Right lobe of liver (tissue), 6 donors: Measurements from ENCODE around the gene LEP. TPM values are rescaled to one million over a fixed set of nuclear protein-coding genes. Genes with fewer than 3 reads are reported as not detected.

Source experiments
- ATAC-seq, 4 donors: fragments of 200-7000 bp; cut with Tn5 transposase; one replicate each; pipeline ENCODE4 v1.9.1; 2020; ENCODE audit warnings: mild to moderate bottlenecking in 4 of 4, moderate library complexity in 4 of 4
- DNase-seq, 3 donors: peaks; one replicate each; pipeline ENCODE4 v3.0.0-alpha.2; 2020
- H3K27ac ChIP-seq, 3 donors: fragments of 200-600 bp; one replicate each; pipeline ENCODE4 v1.8.0; 2022
- H3K27me3 ChIP-seq, 2 donors: fragments of 200-600 bp; one replicate each; pipeline ENCODE4 v1.8.0; 2022
- H3K36me3 ChIP-seq, 4 donors: fragments of 200-600 bp; sonication (generic) in 1 of 4; one replicate each; pipeline versions ENCODE4 v1.5.1 to v1.8.0; 2017 to 2022; ENCODE audit warnings: control low read depth in 1 of 4
- H3K4me1 ChIP-seq, 4 donors: fragments of 200-600 bp; sonication (generic) in 1 of 4; one replicate each; pipeline versions ENCODE4 v1.5.1 to v1.8.0; 2017 to 2022; ENCODE audit warnings: control low read depth in 1 of 4
- H3K4me3 ChIP-seq, 3 donors: fragments of 200-600 bp; one replicate each; pipeline ENCODE4 v1.8.0; 2022
- H3K9me3 ChIP-seq, 4 donors: fragments of 200-600 bp; sonication (generic) in 1 of 4; one replicate each; pipeline versions ENCODE4 v1.5.1 to v1.8.0; 2017 to 2022; ENCODE audit warnings: control low read depth in 1 of 4
- POLR2A ChIP-seq: fragments of 450-650 bp; IDR thresholded peaks from one replicate; pipeline ENCODE4 v1.6.1; 2017; ENCODE audit warnings: antibody characterized with exemption, mild to moderate bottlenecking
- WGBS: methylation state at CpG from one replicate; pipeline ENCODE4 v1.1.6; 2018; ENCODE audit warnings: low coverage, low lambda C conversion rate; ENCODE audit not compliant: insufficient coverage; ENCODE audit errors: missing lambda C conversion rate; 5-methylcytosine and 5-hydroxymethylcytosine counted together
- intact Hi-C, 2 donors: fragments of 100-400 bp; cut with DNase I; formaldehyde crosslinking; loops; one replicate each; pipeline versions ENCODE4 v1.11.2 to v1.14.1; 2022
- total RNA-seq, 6 experiments: library from RNA; depleted of rRNA in 2 of 6; stranded (reverse); fragments of >200 nt in 2 of 6; fragmentation: NEBNext Ultra II Directional in 3 of 6; extraction: Animal tissue kit (Norgen Biotek cat#: 25700) in 3 of 6; gene quantifications; one replicate each; pipeline versions ENCODE4 v1.1.0 to v1.2.4, GENCODE V29; 2016 to 2023
- TF ChIP-seq, protein P1 (sequence below), 4 donors: fragments of 200-600 bp in 3 of 4; fragments of 450-650 bp in 1 of 4; IDR thresholded peaks; one replicate each; pipeline versions ENCODE4 v1.5.1 to v1.8.0; 2016 to 2022; ENCODE audit warnings: antibody characterized with exemption in 4 of 4, mild to moderate bottlenecking in 2 of 4
- donor health status: DM: no; HTN: yes; CAD: no.
- donor health status: DM: no; HTN: no; CAD: no.
- donor health status: DM: no; HTN: no; CAD: no.
- donor health status: DM: no; HTN: yes; CAD: no.
- donor health status: DM: no; HTN: yes; CAD: no.

Gene LEP
- total RNA-seq, 6 experiments from 2014 or later: not detected

DNA sequence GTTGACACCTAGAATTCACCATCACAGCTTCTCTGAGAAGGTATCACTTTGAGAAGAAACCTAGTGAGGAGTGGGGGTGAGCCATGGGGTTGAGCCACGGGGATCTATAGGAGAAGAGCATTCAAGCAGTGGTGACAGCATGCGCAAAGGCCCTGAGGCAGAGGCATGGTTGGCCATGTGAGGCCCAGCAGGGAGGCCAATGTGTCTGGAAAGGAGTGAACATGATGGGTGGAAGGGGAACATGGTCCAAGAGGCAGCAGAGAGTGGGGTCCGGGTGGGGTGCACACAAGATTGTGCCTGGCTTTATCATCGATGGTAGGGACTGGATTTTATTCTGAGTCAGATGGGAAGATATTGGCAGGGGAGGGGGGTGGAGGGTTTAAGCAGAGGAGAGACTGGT lies 36.0 kb upstream of the LEP start:
- no peaks in the 10 kb centered on the region for H3K9me3 ChIP-seq
- no peaks in the 10 kb centered on the region for H3K36me3 ChIP-seq
- intact Hi-C loops: loop anchor here in 1 of 2 donors (10.0 kb wide), 1 partner anchor 500 kb away; no protein-coding TSS in a partner anchor
- H3K4me1 ChIP-seq: no peaks in the 10 kb centered on the region
- TF ChIP-seq, protein P1, sequence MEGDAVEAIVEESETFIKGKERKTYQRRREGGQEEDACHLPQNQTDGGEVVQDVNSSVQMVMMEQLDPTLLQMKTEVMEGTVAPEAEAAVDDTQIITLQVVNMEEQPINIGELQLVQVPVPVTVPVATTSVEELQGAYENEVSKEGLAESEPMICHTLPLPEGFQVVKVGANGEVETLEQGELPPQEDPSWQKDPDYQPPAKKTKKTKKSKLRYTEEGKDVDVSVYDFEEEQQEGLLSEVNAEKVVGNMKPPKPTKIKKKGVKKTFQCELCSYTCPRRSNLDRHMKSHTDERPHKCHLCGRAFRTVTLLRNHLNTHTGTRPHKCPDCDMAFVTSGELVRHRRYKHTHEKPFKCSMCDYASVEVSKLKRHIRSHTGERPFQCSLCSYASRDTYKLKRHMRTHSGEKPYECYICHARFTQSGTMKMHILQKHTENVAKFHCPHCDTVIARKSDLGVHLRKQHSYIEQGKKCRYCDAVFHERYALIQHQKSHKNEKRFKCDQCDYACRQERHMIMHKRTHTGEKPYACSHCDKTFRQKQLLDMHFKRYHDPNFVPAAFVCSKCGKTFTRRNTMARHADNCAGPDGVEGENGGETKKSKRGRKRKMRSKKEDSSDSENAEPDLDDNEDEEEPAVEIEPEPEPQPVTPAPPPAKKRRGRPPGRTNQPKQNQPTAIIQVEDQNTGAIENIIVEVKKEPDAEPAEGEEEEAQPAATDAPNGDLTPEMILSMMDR (IDR thresholded peaks at IDR 0.05): no peak
- TF ChIP-seq POLR2A: no peak
- DNase-seq (peak in 1 of 3 donors; percentile 23), ATAC-seq (no peak)
- WGBS: 87% methylated on average over 4 of the region's 4 CpGs
- no peaks in the 10 kb centered on the region for H3K27me3 ChIP-seq
- H3K27ac ChIP-seq: no peak overlapping the region
- no peak overlapping the region for H3K4me3 ChIP-seq

DNA sequence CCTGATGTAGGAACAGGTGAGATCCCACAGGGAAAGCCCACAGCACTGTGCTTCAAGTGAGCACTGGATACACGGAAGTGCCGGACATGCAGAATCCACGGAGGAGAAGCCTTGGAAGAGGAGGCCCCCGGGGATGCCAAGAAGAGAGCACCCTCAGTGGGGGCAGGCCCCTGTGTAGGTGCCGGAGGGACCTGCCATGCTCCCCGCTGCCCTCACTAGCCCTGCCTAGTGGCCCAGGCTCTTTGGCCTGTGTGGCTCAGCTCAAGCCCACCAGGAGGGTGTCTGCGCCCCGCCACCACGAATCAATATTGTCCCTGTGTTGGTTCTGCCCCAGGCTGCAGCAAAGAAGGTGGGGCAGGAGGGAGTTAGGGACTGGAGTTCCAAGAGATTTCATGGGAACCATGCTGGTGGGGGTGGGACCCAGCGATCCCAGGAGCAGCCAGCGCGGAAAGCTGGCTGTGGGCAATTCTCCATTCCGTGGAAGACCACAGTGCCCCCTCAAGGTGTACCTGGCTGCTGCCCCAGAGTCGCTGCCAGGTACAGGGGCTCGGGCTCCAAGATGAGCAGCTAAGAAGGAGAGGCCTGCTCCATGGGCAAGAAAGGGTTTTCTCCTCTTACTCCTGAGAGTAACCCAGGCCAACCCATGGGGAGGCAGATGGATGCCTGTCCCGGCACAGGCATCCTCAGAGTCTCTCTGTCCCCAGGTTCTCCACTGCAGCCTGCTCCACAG lies 34.9 kb upstream of the LEP start:
- Histone ChIP-seq H3K9me3 (no peaks in the 10 kb centered on the region), H3K27me3 (no peaks in the 10 kb centered on the region), H3K36me3 (no peaks in the 10 kb centered on the region), H3K4me3 (no peak overlapping the region), H3K4me1 (no peaks in the 10 kb centered on the region), H3K27ac (no peak overlapping the region)
- ATAC-seq (no peak), DNase-seq (peak in 1 of 3 donors; percentile 34)
- TF ChIP-seq, protein P1 (IDR thresholded peaks at IDR 0.05): no peak
- no peak for TF ChIP-seq POLR2A
- 80% methylated on average over 1 of the region's 16 CpGs for WGBS
- intact Hi-C loops: loop anchor here in 1 of 2 donors (10.0 kb wide), 1 partner anchor 501 kb away; no protein-coding TSS in a partner anchor

DNA sequence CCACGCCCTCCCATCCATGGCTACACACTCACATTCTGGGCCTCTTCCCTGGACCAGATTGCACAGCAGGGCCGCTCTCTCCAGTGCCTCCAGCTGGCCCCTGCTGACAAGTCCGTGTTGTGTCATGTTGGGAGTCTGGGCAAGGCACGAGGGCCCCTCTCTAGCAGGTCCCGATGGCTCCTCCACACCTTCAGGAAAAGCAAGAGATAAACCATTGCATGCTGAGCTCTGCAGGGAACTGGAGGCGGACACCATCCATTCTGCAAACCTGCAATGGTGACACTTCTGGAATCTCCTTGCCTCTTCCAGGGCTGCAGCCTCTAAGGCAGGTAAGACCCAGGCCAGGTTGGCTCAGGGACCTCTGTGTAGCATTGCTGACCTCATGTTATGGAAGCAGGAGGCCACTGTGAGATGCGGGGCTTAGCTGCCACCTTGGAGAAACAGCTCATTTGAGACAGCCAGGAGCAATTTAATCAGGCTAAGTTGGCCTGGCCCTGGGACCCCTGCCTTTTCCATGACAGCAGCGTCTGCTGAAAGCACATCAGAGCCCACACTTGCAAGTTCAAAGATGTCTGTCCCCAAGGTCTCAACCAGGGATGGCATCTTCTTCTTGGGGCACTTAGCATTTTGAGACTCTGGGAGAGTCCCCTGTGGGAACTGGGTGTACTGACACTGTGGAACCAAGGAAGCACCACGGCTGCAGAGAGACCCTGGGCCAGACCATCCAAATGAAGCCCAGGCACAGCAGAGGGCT lies 34.2 kb upstream of the LEP start:
- peak in 1 of 3 donors; percentile 35 for DNase-seq
- no peaks in the 10 kb centered on the region for H3K4me1 ChIP-seq

DNA sequence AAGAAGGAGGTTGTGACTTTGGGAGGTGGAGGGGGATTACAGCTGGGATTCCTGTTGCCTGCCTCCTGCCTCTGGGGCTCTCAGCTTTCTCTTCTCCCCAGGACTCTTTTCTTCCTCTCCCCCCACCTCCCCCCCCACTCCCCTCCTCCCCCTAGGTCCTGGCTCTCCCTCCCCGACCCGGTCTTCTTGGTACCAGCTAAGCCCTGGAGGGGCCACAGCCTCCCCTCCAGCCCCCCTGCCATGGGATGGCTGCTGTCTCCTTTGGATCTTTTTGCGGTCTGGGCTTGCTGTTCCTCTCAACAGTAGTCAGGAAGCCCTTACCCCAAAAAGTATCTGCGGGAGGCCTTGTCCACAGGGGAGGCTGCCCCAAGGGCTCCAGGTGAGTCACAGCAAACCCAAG lies 33.5 kb upstream of the LEP start:
- no peaks in the 10 kb centered on the region for H3K4me1 ChIP-seq
- H3K27ac ChIP-seq: no peak overlapping the region
- no peaks in the 10 kb centered on the region for H3K9me3 ChIP-seq
- intact Hi-C loops: loop anchor here in 1 of 2 donors (10.0 kb wide), 1 partner anchor 503 kb away; no protein-coding TSS in a partner anchor
- H3K27me3 ChIP-seq: no peaks in the 10 kb centered on the region
- TF ChIP-seq POLR2A: no peak
- TF ChIP-seq, protein P1 (IDR thresholded peaks at IDR 0.05): no peak
- 52% methylated on average over 4 of the region's 4 CpGs for WGBS
- ATAC-seq (no peak), DNase-seq (no peak)
- H3K36me3 ChIP-seq: no peaks in the 10 kb centered on the region
- no peak overlapping the region for H3K4me3 ChIP-seq

More for the DNA sequence above, 34.2 kb upstream of the LEP start:
- Histone ChIP-seq H3K27me3 (no peaks in the 10 kb centered on the region), H3K9me3 (no peaks in the 10 kb centered on the region), H3K4me3 (no peak overlapping the region), H3K36me3 (no peaks in the 10 kb centered on the region), H3K27ac (no peak overlapping the region)
- intact Hi-C loops: loop anchor here in 1 of 2 donors (10.0 kb wide), 1 partner anchor 502 kb away; no protein-coding TSS in a partner anchor
- TF ChIP-seq, protein P1 (IDR thresholded peaks at IDR 0.05): no peak
- no peak for TF ChIP-seq POLR2A
- WGBS: no CpG with 5 or more reads among the region's 9 CpGs
- ATAC-seq: no peak
